Measurements from ENCODE around the gene SRSF4. TPM values are rescaled to one million over a fixed set of nuclear protein-coding genes. Genes with fewer than 3 reads are reported as not detected.

Gene SRSF4
- total and polyA plus RNA-seq, 7 donors, result 42.2 to 84.8 (median 69.0) TPM

- intact Hi-C loops (cut with DNase I), result no loop called here
- Histone ChIP-seq H3K4me3 (no peak overlapping the region), H3K36me3 (ENCODE audit: insufficient read depth in 1 of 2, low read depth in 1 of 2) (peaks cover 0 to 38% of the 10 kb centered on the region in 2 donors), H3K27me3 (ENCODE audit: insufficient read depth in 3 of 3, low read length in 2 of 3) (peaks cover 0 to 37% (median 14%) of the 10 kb centered on the region in 3 donors), H3K9me3 (no peaks in the 10 kb centered on the region), H3K4me1 (peaks cover 6% of the 10 kb centered on the region), H3K27ac (no peak overlapping the region)
- ATAC-seq (no peak), DNase-seq (no peak)
- 86 to 90% (median 88%) methylated on average over 12 of the region's 12 CpGs for WGBS, 3 donors
- TF ChIP-seq, protein P1, sequence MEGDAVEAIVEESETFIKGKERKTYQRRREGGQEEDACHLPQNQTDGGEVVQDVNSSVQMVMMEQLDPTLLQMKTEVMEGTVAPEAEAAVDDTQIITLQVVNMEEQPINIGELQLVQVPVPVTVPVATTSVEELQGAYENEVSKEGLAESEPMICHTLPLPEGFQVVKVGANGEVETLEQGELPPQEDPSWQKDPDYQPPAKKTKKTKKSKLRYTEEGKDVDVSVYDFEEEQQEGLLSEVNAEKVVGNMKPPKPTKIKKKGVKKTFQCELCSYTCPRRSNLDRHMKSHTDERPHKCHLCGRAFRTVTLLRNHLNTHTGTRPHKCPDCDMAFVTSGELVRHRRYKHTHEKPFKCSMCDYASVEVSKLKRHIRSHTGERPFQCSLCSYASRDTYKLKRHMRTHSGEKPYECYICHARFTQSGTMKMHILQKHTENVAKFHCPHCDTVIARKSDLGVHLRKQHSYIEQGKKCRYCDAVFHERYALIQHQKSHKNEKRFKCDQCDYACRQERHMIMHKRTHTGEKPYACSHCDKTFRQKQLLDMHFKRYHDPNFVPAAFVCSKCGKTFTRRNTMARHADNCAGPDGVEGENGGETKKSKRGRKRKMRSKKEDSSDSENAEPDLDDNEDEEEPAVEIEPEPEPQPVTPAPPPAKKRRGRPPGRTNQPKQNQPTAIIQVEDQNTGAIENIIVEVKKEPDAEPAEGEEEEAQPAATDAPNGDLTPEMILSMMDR (IDR thresholded peaks at IDR 0.05), result no peak
Measured at GRCh38 chr1:29119121-29119929, 62.4 kb downstream of the SRSF4 start.

GRCh38 chr1:29117381-29117780 lies 64.3 kb downstream of the SRSF4 start:
- intact Hi-C loops (cut with DNase I), result no loop called here
- WGBS, 3 donors, result 76 to 88% (median 77%) methylated on average over 2 of the region's 2 CpGs

DNA sequence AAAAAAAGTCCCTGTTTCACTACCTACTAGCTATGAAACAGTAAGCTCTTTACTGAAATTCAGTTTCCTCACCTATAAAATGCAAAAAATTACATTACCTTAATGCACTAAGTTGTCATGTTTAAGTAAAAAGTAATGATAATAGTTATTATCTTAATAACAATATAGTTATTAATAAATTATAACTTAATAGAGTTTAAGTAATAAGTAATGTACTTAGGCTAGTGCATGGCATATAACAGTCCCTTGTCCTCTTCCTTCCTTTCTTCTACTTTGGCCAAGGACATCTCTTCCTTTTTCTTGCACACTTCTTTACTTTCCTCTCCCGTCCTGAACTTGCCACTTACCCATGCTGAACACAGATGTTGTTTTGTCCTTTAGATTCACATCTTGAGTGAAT lies 67.0 kb downstream of the SRSF4 start:
- TF ChIP-seq, protein P1 (IDR thresholded peaks at IDR 0.05), result no peak
- peaks cover 0 to 81% of the 10 kb centered on the region in 2 donors for H3K36me3 ChIP-seq (ENCODE audit: insufficient read depth in 1 of 2, low read depth in 1 of 2)
- no peaks in the 10 kb centered on the region for H3K4me1 ChIP-seq

More at GRCh38 chr1:29117381-29117780, 64.3 kb downstream of the SRSF4 start:
- H3K4me3 ChIP-seq, result no peak overlapping the region
- peaks cover 0 to 56% of the 10 kb centered on the region in 2 donors for H3K36me3 ChIP-seq (ENCODE audit: insufficient read depth in 1 of 2, low read depth in 1 of 2)
- H3K27me3 ChIP-seq (ENCODE audit: insufficient read depth in 3 of 3, low read length in 2 of 3), result peaks cover 0 to 18% (median 9%) of the 10 kb centered on the region in 3 donors
- H3K9me3 ChIP-seq, result no peaks in the 10 kb centered on the region
- no peak for ATAC-seq
- no peak for DNase-seq
- peaks cover 6% of the 10 kb centered on the region for H3K4me1 ChIP-seq
- TF ChIP-seq, protein P1 (IDR thresholded peaks at IDR 0.05), result peak; percentile 7
- H3K27ac ChIP-seq, result no peak overlapping the region

GRCh38 chr1:29113413-29114117 lies 68.1 kb downstream of the SRSF4 start:
- no peak overlapping the region for H3K4me3 ChIP-seq
- H3K27ac ChIP-seq, result no peak overlapping the region
- no peaks in the 10 kb centered on the region for H3K4me1 ChIP-seq
- DNase-seq, result no peak
- ATAC-seq, result no peak
- TF ChIP-seq, protein P1 (IDR thresholded peaks at IDR 0.05), result no peak
- WGBS, 3 donors, result 75 to 85% (median 75%) methylated on average over 6 of the region's 6 CpGs
- H3K9me3 ChIP-seq, result no peaks in the 10 kb centered on the region
- intact Hi-C loops (cut with DNase I), result no loop called here
- H3K36me3 ChIP-seq (ENCODE audit: insufficient read depth in 1 of 2, low read depth in 1 of 2), result peaks cover 0 to 87% of the 10 kb centered on the region in 2 donors
- no peaks in the 10 kb centered on the region for H3K27me3 ChIP-seq (ENCODE audit: insufficient read depth in 3 of 3, low read length in 2 of 3)

More for the DNA sequence above, 67.0 kb downstream of the SRSF4 start:
- H3K27me3 ChIP-seq (ENCODE audit: insufficient read depth in 3 of 3, low read length in 2 of 3), result no peaks in the 10 kb centered on the region
- no peaks in the 10 kb centered on the region for H3K9me3 ChIP-seq
- 79 to 90% (median 83%) methylated on average over 1 of the region's 1 CpG for WGBS, 3 donors
- DNase-seq (no peak), ATAC-seq (no peak)
- H3K4me3 ChIP-seq, result no peak overlapping the region
- intact Hi-C loops (cut with DNase I), result no loop called here
- H3K27ac ChIP-seq, result no peak overlapping the region

All from psoas muscle (tissue), 8 donors.